Inferior parietal cortex (tissue), 1 donor: ENCODE results near the gene CTF1.
"Not testable (repeated sequence)": the region's sequence is repeated elsewhere in the genome, so short reads cannot be mapped to it uniquely, and the experiment has no call there.

ENCODE experiments used
- DNase-seq: peaks from one replicate; pipeline ENCODE4 v3.0.0-alpha.2; 2016; ENCODE audit errors: extremely low spot score

The CTF1 gene

GRCh38 chr16:30887927-30888326, 8.5 kb upstream of the CTF1 start:
- no peak for DNase-seq

GRCh38 chr16:30888856-30889499, 7.4 kb upstream of the CTF1 start:
- no peak for DNase-seq

GRCh38 chr16:30889721-30890120, 6.7 kb upstream of the CTF1 start:
- no peak for DNase-seq

- not testable (repeated sequence) for DNase-seq
These were observed 5.2 kb upstream of the CTF1 start for GRCh38 chr16:30891043-30891823.

GRCh38 chr16:30892670-30893416, 3.6 kb upstream of the CTF1 start:
- no peak for DNase-seq

- DNase-seq = no peak
These were observed 3.0 kb upstream of the CTF1 start for GRCh38 chr16:30893417-30893743.

- DNase-seq = peak; percentile 70
These were observed 2.5 kb upstream of the CTF1 start, which contains the start of gene BCL7C for GRCh38 chr16:30893744-30894539. Gene BCL7C (minus strand): TSS chr16:30894077. CDS start chr16:30893944, 133 bp downstream.

GRCh38 chr16:30894540-30895368, 1.7 kb upstream of the CTF1 start:
- no peak for DNase-seq

- peak; percentile 4 for DNase-seq
These were observed 670 bp upstream of the CTF1 start for GRCh38 chr16:30895627-30896260.

- DNase-seq = peak; percentile 88
These were observed 697 bp downstream of the CTF1 start for GRCh38 chr16:30896889-30897733.

GRCh38 chr16:30899794-30900193, 3.4 kb downstream of the CTF1 start:
- DNase-seq = no peak

- no peak for DNase-seq
These were observed 4.2 kb downstream of the CTF1 start for GRCh38 chr16:30900588-30900987.

- peak; percentile 6 for DNase-seq
These were observed 5.0 kb downstream of the CTF1 start for GRCh38 chr16:30901201-30902028.

- DNase-seq = peak; percentile 44
These were observed 5.9 kb downstream of the CTF1 start for GRCh38 chr16:30902029-30902972.

- no peak for DNase-seq
These were observed 6.6 kb downstream of the CTF1 start for GRCh38 chr16:30903002-30903401.

- no peak for DNase-seq
These were observed 7.2 kb downstream of the CTF1 start for GRCh38 chr16:30903596-30903995.

GRCh38 chr16:30904114-30904780, 7.8 kb downstream of the CTF1 start:
- DNase-seq = no peak
